ENCODE results near the gene RGS17.
"Not testable (repeated sequence)": the region's sequence is repeated elsewhere in the genome, so short reads cannot be mapped to it uniquely, and the experiment has no call there.

RGS17 gene

GRCh38 chr6:152983637-152984512 is 147.2 kb downstream of the RGS17 start:
- DNase-seq (ENCODE audit: low spot score): peak; percentile 93

- peak; percentile 87 for DNase-seq (ENCODE audit: low spot score)
Observed at GRCh38 chr6:152982904-152983636, 148.0 kb downstream of the RGS17 start, which contains the start of gene FBXO5. FBXO5 (minus strand) TSS chr6:152983041; CDS start chr6:152982959, 82 bp downstream.

GRCh38 chr6:152981989-152982903 is 148.8 kb downstream of the RGS17 start:
- no peak for DNase-seq (ENCODE audit: low spot score)

GRCh38 chr6:152981219-152981618 is 149.9 kb downstream of the RGS17 start:
- no peak for DNase-seq (ENCODE audit: low spot score)

- DNase-seq (ENCODE audit: low spot score): no peak
Observed at GRCh38 chr6:152980656-152981055, 150.4 kb downstream of the RGS17 start.

- no peak for DNase-seq (ENCODE audit: low spot score)
Observed at GRCh38 chr6:152979116-152979515, 152.0 kb downstream of the RGS17 start.

GRCh38 chr6:152978058-152978457 is 153.0 kb downstream of the RGS17 start:
- no peak for DNase-seq (ENCODE audit: low spot score)

- no peak for DNase-seq (ENCODE audit: low spot score)
Observed at GRCh38 chr6:152977556-152977955, 153.5 kb downstream of the RGS17 start.

- no peak for DNase-seq (ENCODE audit: low spot score)
Observed at GRCh38 chr6:152976749-152977148, 154.3 kb downstream of the RGS17 start.

- DNase-seq (ENCODE audit: low spot score): no peak
Observed at GRCh38 chr6:152975204-152975915, 155.7 kb downstream of the RGS17 start.

GRCh38 chr6:152973916-152974315 is 157.2 kb downstream of the RGS17 start:
- no peak for DNase-seq (ENCODE audit: low spot score)

- DNase-seq (ENCODE audit: low spot score): no peak
Observed at GRCh38 chr6:152969688-152970418, 161.2 kb downstream of the RGS17 start.

GRCh38 chr6:152966168-152966894 is 164.8 kb downstream of the RGS17 start:
- DNase-seq (ENCODE audit: low spot score): not testable (repeated sequence)

- DNase-seq (ENCODE audit: low spot score): no peak
Observed at GRCh38 chr6:152959333-152959732, 171.7 kb downstream of the RGS17 start.

GRCh38 chr6:152957796-152958195 is 173.3 kb downstream of the RGS17 start:
- no peak for DNase-seq (ENCODE audit: low spot score)
